MM.1S (cell line): Measurements from ENCODE around the gene CTPS2.

Experiments used
- EZH2 ChIP-seq: fragments of 300-600 bp; sonication (generic); optimal IDR thresholded peaks from 2 replicates; pipeline ENCODE3; 2017; ENCODE audit warnings: low read depth, mild to moderate bottlenecking, antibody characterized with exemption, low read length, mixed read lengths
- EZH2phosphoT487 ChIP-seq: fragments of 300-600 bp; sonication (generic); IDR thresholded peaks from 2 replicates; pipeline ENCODE4 v1.6.1; 2018; ENCODE audit warnings: antibody characterized with exemption, low read length
- TF ChIP-seq, protein P1 (sequence below): fragments of 300-600 bp; sonication (generic); IDR thresholded peaks from 2 replicates; pipeline ENCODE4 v1.5.1; 2016; ENCODE audit warnings: antibody characterized with exemption, low read length, mixed read lengths

- TF ChIP-seq, protein P1, sequence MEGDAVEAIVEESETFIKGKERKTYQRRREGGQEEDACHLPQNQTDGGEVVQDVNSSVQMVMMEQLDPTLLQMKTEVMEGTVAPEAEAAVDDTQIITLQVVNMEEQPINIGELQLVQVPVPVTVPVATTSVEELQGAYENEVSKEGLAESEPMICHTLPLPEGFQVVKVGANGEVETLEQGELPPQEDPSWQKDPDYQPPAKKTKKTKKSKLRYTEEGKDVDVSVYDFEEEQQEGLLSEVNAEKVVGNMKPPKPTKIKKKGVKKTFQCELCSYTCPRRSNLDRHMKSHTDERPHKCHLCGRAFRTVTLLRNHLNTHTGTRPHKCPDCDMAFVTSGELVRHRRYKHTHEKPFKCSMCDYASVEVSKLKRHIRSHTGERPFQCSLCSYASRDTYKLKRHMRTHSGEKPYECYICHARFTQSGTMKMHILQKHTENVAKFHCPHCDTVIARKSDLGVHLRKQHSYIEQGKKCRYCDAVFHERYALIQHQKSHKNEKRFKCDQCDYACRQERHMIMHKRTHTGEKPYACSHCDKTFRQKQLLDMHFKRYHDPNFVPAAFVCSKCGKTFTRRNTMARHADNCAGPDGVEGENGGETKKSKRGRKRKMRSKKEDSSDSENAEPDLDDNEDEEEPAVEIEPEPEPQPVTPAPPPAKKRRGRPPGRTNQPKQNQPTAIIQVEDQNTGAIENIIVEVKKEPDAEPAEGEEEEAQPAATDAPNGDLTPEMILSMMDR: no peak
- TF ChIP-seq EZH2phosphoT487 (no peak), EZH2 (no peak)
Observed at GRCh38 chrX:16585486-16586376, 126.7 kb downstream of the CTPS2 start.
